CD4-positive, alpha-beta T cell treated with Interleukin-2 at 100 ng/mL for 4 hours (primary cell): ENCODE results near the gene HSPA1L.

Experiments
- DNase-seq: peaks from one replicate; pipeline ENCODE4 v3.0.0-alpha.2; 2020; ENCODE audit warnings: low spot score

The HSPA1L gene

DNA sequence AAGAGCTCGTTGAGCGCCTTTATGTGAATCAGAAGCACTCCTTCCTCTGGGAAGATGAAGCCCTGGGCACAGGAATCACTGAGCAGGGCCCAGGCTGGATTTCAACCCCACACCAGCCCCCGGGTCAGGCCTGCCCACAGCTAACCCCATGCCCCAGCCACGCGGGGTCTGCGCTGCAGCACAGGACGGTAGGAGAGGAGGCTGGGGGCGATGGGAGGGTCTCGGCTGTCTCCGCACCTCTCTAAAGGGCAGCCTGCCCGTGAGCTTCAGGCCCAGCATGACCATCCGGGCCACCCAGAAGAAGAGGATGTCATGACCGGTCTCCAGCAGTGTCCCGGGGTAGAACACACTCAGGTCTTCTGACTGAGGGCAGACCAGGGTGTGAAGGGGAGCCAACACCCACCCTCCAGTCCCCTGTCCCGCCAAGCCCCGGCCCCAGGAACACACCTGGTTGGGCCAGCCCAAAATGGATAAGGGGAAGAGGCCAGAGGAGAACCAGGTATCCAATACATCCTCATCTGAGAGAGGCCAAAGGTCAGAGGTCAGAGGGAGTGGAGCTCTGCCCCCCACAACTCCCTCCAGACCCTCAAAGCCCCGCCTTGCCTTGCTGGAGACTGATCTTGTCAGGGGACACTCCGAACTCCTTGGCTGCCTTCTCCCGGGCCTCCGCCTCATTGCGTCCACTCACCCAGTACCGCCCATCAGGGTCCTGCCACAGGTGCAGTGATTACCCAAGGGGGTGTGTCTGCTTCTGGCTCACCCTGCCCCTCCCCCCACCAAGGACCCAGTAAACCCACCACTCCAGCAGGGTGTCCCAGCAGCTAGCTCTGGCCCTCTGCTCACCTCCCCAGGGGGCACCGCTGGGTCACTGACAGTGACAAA lies 33.6 kb downstream of the HSPA1L start:
- DNase-seq: no peak

DNA sequence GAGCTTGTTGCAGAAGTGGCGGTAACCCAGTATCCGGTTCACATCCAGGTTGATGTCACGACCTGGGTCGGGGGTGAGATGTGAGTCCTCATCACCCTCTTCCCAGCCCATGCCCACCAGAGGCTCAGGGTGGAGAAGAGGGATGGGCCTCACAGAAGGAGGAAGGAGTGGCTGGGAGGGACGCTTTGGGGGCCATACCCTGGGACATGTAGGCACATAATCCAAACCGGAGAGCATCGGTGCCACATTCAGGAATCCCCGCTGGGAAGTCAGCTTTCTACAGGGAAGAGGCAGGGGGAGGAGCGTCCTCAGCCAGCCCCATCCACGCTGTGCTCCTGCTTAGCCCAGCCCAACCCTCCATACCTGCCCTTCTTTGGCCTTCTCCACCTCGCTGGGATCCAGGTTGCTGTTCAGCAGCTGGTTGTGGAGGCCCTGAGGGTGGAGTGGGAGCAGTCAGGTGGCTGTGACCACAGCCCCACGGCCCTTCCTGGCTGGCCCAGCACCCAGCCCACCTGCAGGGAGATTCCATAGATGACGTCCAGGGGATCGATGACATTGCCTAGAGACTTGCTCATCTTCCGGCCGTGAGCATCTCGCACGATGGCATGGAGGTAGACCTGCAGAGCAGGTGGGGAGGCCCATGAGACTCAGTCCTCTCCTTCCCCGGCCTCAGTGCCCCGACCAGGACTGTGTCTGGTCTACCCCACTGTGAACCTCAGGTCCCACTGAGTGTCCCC lies 34.4 kb downstream of the HSPA1L start:
- no peak for DNase-seq

DNA sequence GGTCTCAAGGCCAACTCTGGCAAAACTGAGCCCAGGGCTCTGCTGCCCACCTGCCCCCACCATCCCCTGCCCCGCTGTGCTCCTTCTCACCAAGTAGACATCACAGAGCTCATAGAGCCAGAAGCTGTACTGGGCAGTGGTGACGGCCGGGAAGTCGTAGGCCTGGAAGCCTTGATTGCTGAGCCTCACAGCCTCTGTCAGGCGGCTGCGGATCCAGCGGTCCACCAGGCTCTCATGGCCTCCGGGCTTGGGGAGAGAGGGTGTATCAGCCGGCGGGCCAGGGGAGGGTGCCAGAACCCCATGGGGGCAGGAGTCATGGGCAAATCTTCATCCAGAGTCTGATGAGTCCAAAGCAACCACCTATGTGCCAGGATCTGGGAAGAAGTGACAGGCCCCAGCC lies 35.2 kb downstream of the HSPA1L start:
- no peak for DNase-seq

DNA sequence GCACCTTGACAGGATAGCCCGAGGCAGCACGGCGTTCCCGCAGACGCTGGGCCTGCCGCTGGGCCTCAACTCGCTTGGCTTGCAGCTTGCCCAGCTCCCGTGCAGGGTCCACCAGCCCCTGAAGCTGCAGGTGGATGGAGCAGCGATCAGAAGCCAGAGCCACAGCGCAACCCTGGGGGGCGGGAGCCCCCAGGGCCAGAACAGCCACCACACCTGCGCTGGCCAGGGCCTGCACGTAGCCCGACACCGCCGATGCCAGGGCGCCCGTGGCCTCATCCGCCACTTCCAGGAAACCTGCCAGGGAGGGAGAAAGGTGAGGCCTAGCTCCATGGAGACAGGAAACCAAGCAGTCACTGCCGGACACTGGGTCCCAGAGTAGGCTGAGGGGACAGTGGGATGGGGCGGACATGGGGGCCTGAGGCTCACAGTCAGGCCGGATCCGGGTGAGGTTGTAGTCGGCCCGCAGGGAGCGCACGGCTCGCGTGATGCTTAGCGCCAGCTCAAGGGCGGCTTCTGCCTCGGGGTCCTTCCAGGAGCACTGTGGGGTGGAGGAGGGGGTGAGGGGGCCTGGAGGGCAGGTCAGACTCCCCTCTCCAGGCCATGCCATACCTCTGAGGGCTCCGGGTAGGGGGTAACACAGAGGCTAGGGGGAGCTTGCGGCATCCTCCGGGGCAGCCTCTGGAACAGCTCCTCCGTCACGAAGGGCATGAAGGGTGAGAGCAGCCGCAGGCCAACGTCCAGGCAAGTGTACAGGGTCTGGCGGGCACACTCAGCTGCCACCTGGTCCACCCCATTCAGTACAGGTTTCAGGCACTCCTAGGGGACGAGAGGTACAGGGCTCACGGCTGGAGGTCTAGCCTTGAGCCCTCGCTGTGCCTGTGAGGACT lies 35.8 kb downstream of the HSPA1L start:
- DNase-seq: no peak

DNA sequence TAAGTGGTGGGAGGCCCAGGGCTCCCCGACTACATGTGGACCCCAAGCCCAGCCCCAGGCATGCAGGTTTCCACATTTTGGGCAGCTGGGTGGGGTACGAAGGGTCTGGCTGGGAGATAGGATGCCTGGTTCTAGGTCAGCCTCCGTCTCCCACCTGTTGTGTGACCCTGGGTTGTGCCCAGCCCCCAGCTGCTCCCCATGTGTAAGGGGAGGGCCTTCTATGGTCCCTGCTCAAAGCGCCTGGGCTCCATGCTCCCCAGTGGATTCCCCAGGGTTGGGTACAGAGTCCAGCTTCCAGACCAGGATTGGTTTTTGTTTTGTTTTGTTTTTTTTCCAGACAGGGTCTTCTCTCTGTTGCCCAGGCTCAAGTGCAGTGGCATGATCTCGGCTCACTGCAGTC lies 36.9 kb downstream of the HSPA1L start:
- DNase-seq: no peak

DNA sequence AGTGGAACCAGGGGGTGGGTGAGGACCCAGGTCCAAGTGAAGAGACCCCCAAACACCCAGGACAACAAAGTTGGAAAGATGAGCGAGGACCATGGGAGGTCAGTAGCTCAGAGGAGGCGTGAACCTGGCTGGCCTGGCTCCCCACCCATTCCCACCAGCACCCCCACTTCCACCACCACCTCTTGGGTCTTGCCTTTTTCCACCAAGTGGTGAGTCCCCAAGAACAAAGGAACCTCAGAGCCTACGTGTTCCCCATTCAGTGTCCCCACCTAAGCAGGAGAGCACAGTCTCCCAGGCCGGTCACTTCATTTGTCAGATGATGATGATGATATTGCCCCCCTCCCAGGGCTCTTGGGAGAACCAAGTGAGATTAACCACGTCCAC lies 37.4 kb downstream of the HSPA1L start:
- DNase-seq: no peak

DNA sequence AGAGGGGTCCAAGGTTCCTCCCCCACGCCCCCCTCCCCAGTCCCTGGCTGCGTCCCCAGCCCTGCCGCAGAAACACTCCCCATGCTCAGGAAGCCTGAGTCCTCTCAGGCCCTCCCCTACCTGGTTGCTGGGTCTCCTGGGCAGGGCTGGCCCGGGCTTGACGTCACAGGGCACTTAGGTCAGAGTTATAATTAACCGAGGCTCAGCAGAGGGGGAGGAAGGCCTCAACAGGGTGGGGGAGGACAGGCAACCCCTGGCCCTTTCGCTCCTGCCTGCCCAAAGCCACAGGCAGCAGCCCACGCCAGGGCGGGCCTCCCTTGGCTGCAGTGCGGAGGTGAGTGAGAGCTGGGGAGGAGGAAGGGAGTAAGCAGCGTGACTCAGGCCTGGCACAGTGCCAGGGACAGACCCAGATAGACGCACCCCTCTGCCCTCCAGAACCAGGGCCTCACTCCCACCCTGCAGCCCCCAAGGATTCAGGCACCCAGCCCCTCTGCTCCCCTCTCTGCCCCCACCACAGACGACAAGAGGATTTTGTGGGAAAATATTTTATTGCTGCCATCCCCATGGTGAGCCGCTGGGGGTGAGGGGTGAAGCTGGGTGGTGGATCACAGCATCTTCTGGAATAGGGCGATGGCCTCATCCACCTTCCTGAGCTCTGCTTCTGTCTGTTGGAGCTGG lies 38.0 kb downstream of the HSPA1L start, which contains the start of gene VWA7:
Gene VWA7, minus strand, starts transcription at position 340 of the 678 bp plus-strand sequence. CDS start 549 bp downstream, outside the sequence.
- peak; percentile 75 for DNase-seq

DNA sequence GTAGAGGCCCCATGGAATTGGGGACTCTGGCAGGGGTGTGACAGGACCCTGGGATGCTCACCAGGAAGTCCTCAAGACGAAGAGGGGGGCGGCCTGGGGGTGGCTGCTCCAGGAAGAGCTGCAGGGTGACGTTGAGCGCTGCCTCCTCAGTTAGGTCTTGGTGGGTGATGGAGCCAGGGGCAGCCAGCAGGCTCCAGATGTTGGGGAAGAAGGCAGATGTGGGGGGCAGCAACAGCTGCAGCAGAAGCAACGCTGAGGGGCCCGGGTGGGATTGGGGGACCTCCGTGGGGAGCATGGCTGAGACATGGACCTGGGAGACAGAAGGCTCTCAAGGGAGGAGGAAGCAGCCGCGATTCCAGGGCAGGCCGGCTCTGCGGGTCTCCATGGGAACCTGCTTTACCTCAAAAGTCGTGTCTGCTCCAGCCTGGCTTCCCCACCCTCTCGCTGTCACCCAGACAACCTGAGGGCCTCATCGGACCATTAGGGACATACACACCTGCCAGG lies 38.5 kb downstream of the HSPA1L start:
- no peak for DNase-seq

DNA sequence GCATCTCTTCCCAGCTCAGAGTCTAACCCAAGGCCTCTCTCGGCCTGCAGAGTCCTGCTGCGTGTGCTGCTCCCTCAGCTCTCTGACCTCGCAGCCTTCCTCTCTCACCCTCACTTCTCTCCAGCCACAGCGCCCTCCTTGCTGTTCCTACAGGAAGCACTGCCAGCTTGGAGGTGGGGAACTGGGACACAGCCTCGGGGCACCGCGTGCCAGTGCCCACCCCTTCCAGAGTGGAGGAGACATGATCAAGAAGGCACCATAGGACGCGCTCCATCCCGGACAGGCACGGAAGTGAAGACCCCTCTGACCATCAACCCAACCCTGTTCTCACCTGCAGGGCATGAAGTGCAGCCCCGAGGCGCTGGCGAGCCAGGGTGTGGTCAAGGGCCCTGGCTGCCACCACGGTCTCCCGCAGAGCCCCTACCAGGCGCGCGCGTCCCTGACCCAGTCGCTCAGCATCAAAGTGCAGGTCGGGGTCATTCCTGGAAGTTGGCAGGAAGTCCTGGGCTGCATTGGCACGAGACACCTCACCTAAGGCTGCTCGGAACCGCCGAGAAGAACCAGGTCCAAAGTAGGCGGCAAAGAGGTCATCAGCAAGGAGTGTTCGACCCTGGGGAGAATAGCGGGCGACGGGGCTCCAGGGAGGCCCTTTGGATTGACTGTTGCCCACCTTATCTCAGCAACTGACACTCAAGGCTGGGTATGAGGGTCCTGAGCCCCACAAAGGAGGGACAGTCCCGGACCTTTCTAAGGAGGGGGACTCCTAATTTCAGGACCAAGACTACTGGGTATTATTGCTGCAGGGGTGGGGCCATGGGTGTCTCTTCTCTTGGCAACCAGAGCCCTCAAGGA lies 39.2 kb downstream of the HSPA1L start:
- DNase-seq: no peak

DNA sequence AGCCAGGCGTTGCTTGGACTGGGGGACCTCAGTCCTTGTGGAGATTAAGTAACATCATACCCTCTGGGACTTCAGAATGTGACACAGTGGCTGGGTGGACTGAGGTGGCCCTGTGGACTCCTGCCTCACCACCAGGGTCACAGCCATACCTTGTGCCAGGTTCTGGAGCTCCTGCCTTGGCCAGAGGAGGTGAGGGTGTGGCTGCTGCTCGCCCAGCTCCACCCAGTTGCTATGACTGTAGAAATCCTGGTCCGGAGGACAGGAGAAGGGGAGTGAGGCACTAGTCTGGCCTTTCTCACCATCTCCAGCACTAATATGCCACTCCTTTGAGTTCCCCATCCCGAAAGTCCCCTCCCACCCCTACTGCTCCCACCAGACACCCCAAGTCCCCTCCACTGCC lies 39.9 kb downstream of the HSPA1L start:
- DNase-seq: no peak

DNA sequence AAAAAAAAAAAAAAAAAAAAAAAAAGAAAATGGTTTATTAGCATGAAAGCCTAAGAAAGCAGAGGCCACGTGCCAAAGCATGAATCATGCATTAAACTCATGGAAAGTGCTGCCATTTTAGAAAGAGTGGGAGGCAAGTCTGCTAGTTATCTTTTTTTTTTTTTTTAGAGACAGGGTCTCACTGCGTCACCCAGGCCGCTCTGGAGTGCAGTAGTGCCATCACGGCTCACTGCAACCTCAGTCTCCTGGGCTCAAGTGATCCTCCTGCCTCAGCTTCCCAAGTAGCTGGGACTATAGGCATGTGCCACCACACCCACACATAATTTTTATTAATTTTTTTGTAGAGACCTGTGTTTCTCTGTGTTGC lies 43.1 kb downstream of the HSPA1L start:
- no peak for DNase-seq

DNA sequence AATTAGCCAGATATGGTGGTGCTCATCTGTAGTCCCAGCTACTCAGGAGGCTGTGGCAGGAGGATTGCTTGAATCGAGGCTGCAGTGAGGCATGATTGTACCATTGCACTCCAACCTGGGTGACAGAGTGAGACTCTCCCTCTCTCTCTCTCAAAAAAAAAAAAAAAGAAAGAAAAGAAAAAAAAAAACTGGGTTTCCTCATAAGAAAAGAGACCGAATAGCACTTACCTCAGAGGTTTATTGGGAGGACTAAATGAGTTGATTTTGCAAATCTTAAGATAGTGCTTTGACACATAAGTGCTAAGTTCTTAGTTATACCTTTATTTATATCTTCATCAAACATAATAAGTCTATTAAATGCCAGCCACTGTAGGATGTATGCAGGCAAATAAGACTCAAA lies 44.2 kb downstream of the HSPA1L start:
- no peak for DNase-seq

DNA sequence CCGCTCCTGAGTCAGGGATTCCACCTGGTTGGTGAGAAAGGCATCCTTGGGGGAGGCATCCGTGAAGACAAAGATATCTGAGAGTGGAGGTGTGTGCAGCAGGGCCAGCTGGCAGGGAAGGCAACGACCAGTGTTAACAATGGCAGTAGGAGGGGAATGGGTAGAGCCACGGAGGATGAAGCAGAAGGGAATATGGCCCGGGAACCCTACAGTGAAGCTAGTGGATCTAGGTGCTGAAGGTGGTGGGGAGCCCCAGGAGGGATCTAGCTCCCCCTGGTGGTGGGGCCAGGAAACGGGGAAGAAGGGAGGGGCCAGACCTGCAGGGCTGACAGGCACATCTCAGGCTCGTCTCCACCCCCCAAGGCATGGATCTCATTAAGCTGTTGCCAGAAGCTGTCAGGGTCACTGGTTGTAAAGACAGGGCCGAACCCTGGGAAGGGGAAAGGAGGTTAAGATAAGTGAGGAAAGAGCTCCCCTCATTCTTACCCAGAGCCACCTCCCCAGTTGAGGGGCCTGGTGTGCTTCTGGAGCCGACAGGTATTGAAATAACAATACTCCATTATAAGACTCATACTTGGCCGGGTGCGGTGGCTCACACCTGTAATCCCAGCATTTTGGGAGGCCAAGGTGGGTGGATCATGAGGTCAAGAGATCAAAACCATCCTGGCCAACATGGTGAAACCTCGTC lies 45.3 kb downstream of the HSPA1L start:
- DNase-seq: peak; percentile 85

DNA sequence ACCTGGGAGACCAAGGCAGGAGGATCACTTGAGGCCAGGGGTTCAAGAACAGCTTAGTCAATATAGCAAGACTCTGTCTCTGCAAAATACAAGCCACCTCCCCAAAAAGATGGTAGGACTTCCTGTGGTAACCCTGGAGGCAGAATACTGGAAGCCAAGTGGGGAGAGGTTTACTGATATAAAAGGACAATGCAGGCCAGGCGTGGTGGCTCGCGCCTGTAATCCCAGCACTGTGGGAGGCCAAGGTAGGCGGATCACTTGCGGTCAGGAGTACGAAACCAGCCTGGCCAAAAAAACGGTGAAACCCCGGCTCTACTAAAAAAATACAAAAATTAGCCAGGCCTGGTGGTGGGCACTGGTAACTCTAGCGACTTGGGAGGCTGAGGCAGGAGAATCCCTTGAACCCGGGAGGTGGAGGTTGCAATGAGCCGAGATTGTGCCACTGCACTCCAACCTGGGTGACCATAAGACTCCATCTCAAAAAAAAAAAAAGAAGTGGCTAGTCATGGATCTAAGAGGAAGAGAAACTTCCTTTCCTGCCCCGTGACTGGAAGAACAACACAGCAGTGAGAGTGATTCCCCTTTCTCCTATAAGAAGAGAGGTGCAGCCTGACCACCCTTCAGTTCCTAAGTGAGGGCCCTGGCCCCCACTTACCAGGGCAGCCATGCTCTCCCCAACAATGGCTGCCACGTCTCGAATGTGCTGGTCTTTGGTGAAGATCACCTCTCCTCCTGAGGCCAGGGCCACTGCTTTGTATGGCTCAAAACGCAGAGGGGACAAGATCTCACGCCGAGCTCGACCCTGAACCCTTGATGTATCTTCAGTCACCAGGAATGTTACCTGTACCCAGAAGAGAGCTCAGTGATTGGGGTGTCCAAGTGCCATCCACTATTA lies 46.5 kb downstream of the HSPA1L start:
- DNase-seq: no peak

DNA sequence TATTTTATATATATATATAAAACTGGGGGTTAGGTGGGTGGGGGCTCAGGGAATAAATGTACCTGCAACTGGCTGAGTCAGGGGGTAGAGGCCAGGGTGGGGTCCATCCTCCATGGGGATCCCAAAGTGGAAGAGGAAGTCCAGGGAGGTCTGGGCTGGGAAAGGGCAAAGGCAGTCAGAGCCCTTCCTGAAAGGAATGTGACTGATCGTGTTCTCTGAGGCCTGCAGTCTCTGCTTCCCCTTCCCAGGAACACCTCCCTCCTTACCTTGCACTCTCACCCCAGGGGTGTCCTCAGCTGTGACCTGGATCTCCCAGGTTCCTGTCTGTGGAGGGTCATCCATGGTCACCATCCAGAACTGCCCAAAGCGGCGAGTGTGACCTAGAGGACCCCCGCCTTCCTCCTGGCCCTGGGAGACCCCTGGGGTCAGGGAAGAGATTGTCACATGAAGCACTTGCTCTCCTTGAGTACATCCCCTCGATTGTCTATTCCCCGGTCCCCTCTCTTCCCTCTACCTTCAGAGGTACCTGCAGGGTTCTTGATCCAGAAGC lies 47.9 kb downstream of the HSPA1L start:
- DNase-seq: no peak

DNA sequence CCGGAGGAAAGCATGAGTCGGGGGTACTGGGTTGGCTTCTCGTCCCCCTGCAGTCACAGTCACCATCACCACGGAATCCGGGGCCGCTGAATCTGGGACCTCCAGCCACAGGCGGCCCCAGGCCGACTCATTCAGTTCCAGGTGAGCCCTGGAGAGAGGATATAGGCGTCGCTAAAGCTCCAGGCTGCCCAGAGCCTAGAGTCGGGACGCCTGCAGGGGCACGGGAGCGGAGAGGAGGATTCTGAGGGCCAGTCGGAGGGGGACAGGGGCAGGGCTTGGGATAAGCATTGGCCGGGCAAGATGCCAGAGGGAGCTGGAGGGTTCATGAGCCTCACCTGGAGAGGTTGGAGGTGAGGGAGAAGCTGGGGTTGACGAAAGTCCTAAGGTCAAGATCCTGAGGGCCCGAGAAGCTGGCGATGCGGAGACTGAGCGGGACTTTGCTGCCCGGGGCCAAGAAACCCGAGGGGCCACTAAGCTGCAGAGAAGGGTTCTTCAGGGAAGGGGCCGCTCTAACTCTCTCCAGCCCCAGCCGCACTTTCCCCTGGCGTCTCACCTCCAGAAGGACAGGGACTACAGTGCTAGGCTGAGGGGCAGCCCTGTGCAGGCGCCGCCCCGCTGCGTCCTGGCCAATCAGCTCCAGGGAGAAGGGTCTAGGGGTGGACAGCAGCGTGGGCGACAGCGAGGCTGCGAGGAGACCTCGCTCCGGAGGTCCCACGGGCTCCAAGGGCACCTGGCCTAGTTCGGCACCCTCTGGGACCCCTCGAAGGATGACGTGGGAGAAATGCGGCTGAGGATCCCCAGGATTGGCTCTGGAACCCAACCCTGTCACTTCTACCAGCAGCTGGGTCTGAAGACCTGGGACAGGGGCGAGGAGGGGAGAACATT lies 48.9 kb downstream of the HSPA1L start:
- DNase-seq: no peak

DNA sequence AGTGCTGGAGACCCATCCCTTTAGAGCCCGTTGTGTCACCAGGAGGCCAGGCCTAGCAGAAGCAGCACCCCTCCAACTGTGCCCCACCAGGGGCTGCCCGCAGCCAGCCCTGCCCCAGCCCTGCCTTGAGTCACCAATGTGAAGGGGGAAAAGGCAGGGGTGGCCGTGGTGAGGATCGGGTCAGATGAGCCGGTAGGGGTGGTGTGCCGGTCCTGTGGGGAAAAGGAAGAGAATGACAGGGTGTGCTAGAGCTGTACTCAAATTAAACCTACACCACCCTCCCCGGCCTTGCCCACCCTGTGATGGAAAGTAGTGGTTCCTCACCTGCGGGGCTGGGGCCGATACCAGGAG lies 49.5 kb downstream of the HSPA1L start:
- DNase-seq: no peak

DNA sequence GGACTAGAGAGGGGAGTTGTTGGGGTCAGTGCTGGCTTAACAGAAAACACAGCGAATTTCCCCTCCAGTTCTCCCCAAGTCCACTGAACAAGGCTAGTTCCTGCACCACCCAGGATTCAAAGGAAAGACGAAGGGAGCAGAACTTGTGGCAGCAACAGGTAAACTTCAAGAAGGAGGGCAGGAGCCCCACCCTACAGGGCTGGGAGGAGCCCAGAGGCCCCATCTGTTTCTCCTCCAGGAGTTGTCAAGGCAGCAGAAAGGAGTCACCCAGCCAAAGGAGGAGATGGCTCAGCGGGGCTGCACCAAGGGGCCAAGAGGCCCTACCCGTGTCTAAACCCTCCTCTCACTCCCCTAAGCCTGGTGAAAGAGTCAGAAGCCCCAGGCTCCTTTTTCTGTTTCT lies 50.9 kb downstream of the HSPA1L start:
- no peak for DNase-seq
